HepG2 (cell line): Measurements from ENCODE around the gene VDR. TPM values are rescaled to one million over a fixed set of nuclear protein-coding genes. Genes with fewer than 3 reads are reported as not detected.

ENCODE experiments used
- AGO1 ChIP-seq: fragments of 200-400 bp; formaldehyde crosslinking; IDR thresholded peaks from 2 replicates; pipeline ENCODE4 v1.6.1; 2017; ENCODE audit warnings: mild to moderate bottlenecking, low read depth, low read length, moderate library complexity; ENCODE audit not compliant: poor library complexity, severe bottlenecking
- HOXD1 ChIP-seq: sonication (generic); formaldehyde crosslinking; IDR thresholded peaks from 2 replicates; pipeline ENCODE4 v1.5.0; 2020; ENCODE audit warnings: missing genetic modification reagents
- IRF1 ChIP-seq: sonication (generic); formaldehyde crosslinking; IDR thresholded peaks from 2 replicates; pipeline ENCODE4 v1.4.0; 2020; ENCODE audit warnings: low read depth, mild to moderate bottlenecking, missing genetic modification reagents
- SKIL ChIP-seq: sonication (generic); formaldehyde crosslinking; IDR thresholded peaks from 2 replicates; pipeline ENCODE4 v1.8.0; 2022; ENCODE audit warnings: missing genetic modification reagents, mild to moderate bottlenecking, moderate library complexity, borderline replicate concordance
- SRSF9 ChIP-seq: fragments of 200-400 bp; formaldehyde crosslinking; IDR thresholded peaks from 2 replicates; pipeline ENCODE4 v1.6.1; 2018; ENCODE audit warnings: borderline replicate concordance, mild to moderate bottlenecking, low read depth, low read length; ENCODE audit not compliant: insufficient read depth, poor library complexity, severe bottlenecking
- ZBTB10 ChIP-seq: sonication (generic); formaldehyde crosslinking; IDR thresholded peaks from 2 replicates; pipeline ENCODE4 v1.4.0; 2020; ENCODE audit warnings: missing genetic modification reagents, borderline replicate concordance
- ZFP36L1 ChIP-seq: sonication (generic); formaldehyde crosslinking; IDR thresholded peaks from 2 replicates; pipeline ENCODE4 v1.8.0; 2022; ENCODE audit warnings: mild to moderate bottlenecking, missing genetic modification reagents, moderate library complexity
- ZNF143 ChIP-seq: sonication (generic); formaldehyde crosslinking; IDR thresholded peaks from 2 replicates; pipeline ENCODE4 v1.4.0; 2020; ENCODE audit warnings: missing genetic modification reagents
- ZNF205 ChIP-seq: IDR thresholded peaks from 2 replicates; pipeline ENCODE4 v1.6.1; 2018; ENCODE audit warnings: missing biosample characterization, missing genetic modification reagents
- ZNF33A ChIP-seq: sonication (generic); formaldehyde crosslinking; IDR thresholded peaks from 2 replicates; pipeline ENCODE4 v1.5.1; 2020; ENCODE audit warnings: missing genetic modification reagents, mild to moderate bottlenecking, moderate library complexity, borderline replicate concordance
- ZNF549 ChIP-seq: sonication (generic); formaldehyde crosslinking; IDR thresholded peaks from 2 replicates; pipeline ENCODE4 v1.5.0; 2020; ENCODE audit warnings: missing genetic modification reagents
- polyA plus RNA-seq, 8 experiments: library from polyadenylated mRNA; depleted of rRNA in 3 of 8; stranded (reverse) in 7 of 8; unstranded in 1 of 8; fragments of >200 nt; fragmentation: Illumina TruSeq in 4 of 8; extraction: Trizol in 4 of 8; gene quantifications; 2 replicates each; pipeline versions ENCODE4 v1.2.1 to v1.2.3, GENCODE V29; 2011 to 2016; ENCODE audit warnings: low read depth in 4 of 8, missing spikeins in 1 of 8, mixed read lengths in 1 of 8; ENCODE audit not compliant: insufficient read depth in 1 of 8
- total RNA-seq, 5 experiments: library from RNA; depleted of rRNA; stranded (reverse); fragments of >200 nt; fragmentation: Illumina TruSeq; extraction: Trizol; gene quantifications; 2 replicates each; pipeline ENCODE4 v1.2.3, GENCODE V29; 2016; ENCODE audit warnings: low read depth in 1 of 5
- TF ChIP-seq, protein P1 (sequence below): IDR thresholded peaks from 2 replicates; pipeline ENCODE4 v1.4.0; 2020; ENCODE audit warnings: mild to moderate bottlenecking, missing genetic modification reagents
- TF ChIP-seq, protein P2 (sequence below): conservative IDR thresholded peaks from 2 replicates; pipeline ENCODE4 v1.6.1; 2018; ENCODE audit warnings: missing genetic modification reagents
- TF ChIP-seq, protein P3 (sequence below): sonication (generic); formaldehyde crosslinking; IDR thresholded peaks from 2 replicates; pipeline ENCODE4 v1.4.0; 2020; ENCODE audit warnings: mild to moderate bottlenecking, missing genetic modification reagents

Gene VDR
- total and polyA plus RNA-seq, 2 of the 13 experiments (the other 11 are each of a cell fraction or from before 2014, with no cell fraction given), result 0.08 to 0.33 TPM

- TF ChIP-seq, protein P1, sequence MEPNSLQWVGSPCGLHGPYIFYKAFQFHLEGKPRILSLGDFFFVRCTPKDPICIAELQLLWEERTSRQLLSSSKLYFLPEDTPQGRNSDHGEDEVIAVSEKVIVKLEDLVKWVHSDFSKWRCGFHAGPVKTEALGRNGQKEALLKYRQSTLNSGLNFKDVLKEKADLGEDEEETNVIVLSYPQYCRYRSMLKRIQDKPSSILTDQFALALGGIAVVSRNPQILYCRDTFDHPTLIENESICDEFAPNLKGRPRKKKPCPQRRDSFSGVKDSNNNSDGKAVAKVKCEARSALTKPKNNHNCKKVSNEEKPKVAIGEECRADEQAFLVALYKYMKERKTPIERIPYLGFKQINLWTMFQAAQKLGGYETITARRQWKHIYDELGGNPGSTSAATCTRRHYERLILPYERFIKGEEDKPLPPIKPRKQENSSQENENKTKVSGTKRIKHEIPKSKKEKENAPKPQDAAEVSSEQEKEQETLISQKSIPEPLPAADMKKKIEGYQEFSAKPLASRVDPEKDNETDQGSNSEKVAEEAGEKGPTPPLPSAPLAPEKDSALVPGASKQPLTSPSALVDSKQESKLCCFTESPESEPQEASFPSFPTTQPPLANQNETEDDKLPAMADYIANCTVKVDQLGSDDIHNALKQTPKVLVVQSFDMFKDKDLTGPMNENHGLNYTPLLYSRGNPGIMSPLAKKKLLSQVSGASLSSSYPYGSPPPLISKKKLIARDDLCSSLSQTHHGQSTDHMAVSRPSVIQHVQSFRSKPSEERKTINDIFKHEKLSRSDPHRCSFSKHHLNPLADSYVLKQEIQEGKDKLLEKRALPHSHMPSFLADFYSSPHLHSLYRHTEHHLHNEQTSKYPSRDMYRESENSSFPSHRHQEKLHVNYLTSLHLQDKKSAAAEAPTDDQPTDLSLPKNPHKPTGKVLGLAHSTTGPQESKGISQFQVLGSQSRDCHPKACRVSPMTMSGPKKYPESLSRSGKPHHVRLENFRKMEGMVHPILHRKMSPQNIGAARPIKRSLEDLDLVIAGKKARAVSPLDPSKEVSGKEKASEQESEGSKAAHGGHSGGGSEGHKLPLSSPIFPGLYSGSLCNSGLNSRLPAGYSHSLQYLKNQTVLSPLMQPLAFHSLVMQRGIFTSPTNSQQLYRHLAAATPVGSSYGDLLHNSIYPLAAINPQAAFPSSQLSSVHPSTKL (CRISPR knock-in tag), result no peak
- TF ChIP-seq ZBTB10 (no peak), SRSF9 (no peak), ZNF143 (CRISPR knock-in tag) (no peak), ZFP36L1 (CRISPR knock-in tag) (no peak), HOXD1 (CRISPR knock-in tag) (no peak), ZNF205 (CRISPR knock-in tag) (no peak), SKIL (CRISPR knock-in tag) (no peak), ZNF33A (CRISPR knock-in tag) (no peak), IRF1 (CRISPR knock-in tag) (no peak), ZNF549 (CRISPR knock-in tag) (no peak), AGO1 (no peak)
- TF ChIP-seq, protein P2, sequence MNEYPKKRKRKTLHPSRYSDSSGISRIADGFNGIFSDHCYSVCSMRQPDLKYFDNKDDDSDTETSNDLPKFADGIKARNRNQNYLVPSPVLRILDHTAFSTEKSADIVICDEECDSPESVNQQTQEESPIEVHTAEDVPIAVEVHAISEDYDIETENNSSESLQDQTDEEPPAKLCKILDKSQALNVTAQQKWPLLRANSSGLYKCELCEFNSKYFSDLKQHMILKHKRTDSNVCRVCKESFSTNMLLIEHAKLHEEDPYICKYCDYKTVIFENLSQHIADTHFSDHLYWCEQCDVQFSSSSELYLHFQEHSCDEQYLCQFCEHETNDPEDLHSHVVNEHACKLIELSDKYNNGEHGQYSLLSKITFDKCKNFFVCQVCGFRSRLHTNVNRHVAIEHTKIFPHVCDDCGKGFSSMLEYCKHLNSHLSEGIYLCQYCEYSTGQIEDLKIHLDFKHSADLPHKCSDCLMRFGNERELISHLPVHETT (CRISPR knock-in tag), result no peak
- TF ChIP-seq, protein P3, sequence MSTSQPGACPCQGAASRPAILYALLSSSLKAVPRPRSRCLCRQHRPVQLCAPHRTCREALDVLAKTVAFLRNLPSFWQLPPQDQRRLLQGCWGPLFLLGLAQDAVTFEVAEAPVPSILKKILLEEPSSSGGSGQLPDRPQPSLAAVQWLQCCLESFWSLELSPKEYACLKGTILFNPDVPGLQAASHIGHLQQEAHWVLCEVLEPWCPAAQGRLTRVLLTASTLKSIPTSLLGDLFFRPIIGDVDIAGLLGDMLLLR (CRISPR knock-in tag), result 0 out of 2 replicates have a peak, but pooled peaks have one; percentile 26
Measured at GRCh38 chr12:47904713-47905709, at the start of gene VDR (continued).
